Fibroblast of lung (primary cell): Measurements from ENCODE around the gene FBXO9.

Source experiments
- EZH2 ChIP-seq: IDR thresholded peaks from 2 replicates; pipeline ENCODE4 v1.5.1; 2012; ENCODE audit warnings: low read length, control low read depth, mild to moderate bottlenecking; ENCODE audit errors: missing control alignments
- TF ChIP-seq, protein P1 (sequence below), 2 donors: IDR thresholded peaks in 1 of 2; conservative IDR thresholded peaks in 1 of 2; 1 replicate in 1 of 2; 2 replicates in 1 of 2; pipeline ENCODE4 v1.5.1; 2011 to 2012; ENCODE audit warnings: low read length in 2 of 2, control low read depth in 1 of 2, inconsistent platforms in 1 of 2, low read depth in 1 of 2, mild to moderate bottlenecking in 1 of 2

DNA sequence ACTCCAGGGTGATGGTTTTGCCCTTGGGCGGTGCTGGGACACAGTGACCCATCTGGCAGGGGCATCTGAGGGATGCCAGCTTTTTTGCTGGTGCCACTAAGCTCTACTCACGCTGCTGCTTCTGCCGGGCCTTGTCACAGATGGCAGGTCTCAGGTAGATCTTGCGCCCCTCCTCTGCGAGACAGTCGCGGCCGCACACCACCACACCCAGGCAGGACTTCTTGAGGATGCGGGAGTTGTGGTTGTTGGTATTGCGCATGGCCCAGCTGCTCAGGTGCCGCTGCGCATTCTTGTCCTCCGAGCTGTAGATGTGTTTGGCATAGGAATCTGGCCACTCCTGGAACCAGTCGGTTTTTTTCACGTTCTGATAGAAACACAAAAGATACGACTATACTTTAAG is 68.8 kb downstream of the FBXO9 start:
- TF ChIP-seq, protein P1, sequence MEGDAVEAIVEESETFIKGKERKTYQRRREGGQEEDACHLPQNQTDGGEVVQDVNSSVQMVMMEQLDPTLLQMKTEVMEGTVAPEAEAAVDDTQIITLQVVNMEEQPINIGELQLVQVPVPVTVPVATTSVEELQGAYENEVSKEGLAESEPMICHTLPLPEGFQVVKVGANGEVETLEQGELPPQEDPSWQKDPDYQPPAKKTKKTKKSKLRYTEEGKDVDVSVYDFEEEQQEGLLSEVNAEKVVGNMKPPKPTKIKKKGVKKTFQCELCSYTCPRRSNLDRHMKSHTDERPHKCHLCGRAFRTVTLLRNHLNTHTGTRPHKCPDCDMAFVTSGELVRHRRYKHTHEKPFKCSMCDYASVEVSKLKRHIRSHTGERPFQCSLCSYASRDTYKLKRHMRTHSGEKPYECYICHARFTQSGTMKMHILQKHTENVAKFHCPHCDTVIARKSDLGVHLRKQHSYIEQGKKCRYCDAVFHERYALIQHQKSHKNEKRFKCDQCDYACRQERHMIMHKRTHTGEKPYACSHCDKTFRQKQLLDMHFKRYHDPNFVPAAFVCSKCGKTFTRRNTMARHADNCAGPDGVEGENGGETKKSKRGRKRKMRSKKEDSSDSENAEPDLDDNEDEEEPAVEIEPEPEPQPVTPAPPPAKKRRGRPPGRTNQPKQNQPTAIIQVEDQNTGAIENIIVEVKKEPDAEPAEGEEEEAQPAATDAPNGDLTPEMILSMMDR (conservative IDR thresholded peaks at IDR 0.05 in 1 of 2, IDR thresholded peaks at IDR 0.05 in 1 of 2; ENCODE audit: low read depth in 1 of 2, low read length in 2 of 2) = no peak
- no peak for TF ChIP-seq EZH2
